Panc1 (cell line): Measurements from ENCODE around the gene KIF7. TPM values are rescaled to one million over a fixed set of nuclear protein-coding genes. Genes with fewer than 3 reads are reported as not detected.

ENCODE experiments used
- ATAC-seq: fragments of 200-7000 bp; cut with Tn5 transposase; 2 replicates; pipeline ENCODE4 v1.9.1; 2020; ENCODE audit warnings: mild to moderate bottlenecking, moderate library complexity
- BruUV-seq: library from RNA; stranded (reverse); fragments of 400-500 nt; replicated peaks from 2 replicates; lab custom pipeline; 2021; lab: Mats Ljungman, UMichigan
- CTCF ChIA-PET: fragments of 300-600 bp; sonication (Branson Sonifier 250); formaldehyde crosslinking; loops from one replicate; lab custom pipeline; 2022; ENCODE audit warnings: antibody characterized with exemption; lab: Charles Lee
- POLR2A ChIA-PET: fragments of 300-600 bp; sonication (Branson Sonifier 250); formaldehyde crosslinking; loops from one replicate; lab custom pipeline; 2022; ENCODE audit warnings: antibody characterized with exemption; lab: Charles Lee
- DNase-seq: peaks from one replicate; pipeline ENCODE4 v3.0.0-alpha.2; 2010; ENCODE audit warnings: low read depth, low spot score
- H3K27ac ChIP-seq: 2 replicates; pipeline ENCODE4 v1.5.1; 2011; ENCODE audit warnings: mild to moderate bottlenecking, low read length, inconsistent platforms
- H3K27me3 ChIP-seq: fragments of 200-500 bp; sonication (Bioruptor generic); 2 replicates; pipeline ENCODE4 v1.6.0; 2014; ENCODE audit warnings: low read length, inconsistent platforms; ENCODE audit not compliant: control insufficient read depth, insufficient read depth
- H3K36me3 ChIP-seq: fragments of 200-500 bp; sonication (Bioruptor generic); 2 replicates; pipeline ENCODE4 v1.5.1; 2014; ENCODE audit warnings: inconsistent platforms, mild to moderate bottlenecking, low read length, moderate library complexity; ENCODE audit not compliant: control insufficient read depth, insufficient read depth
- H3K4me1 ChIP-seq: 2 replicates; pipeline ENCODE4 v1.5.1; 2011; ENCODE audit warnings: inconsistent platforms, mild to moderate bottlenecking, low read length, moderate library complexity; ENCODE audit not compliant: control insufficient read depth, insufficient read depth
- H3K4me3 ChIP-seq, 2 experiments: 2 replicates each; pipeline ENCODE4 v1.5.1; 2011 to 2012; ENCODE audit warnings: low read depth in 2 of 2, low read length in 2 of 2, mild to moderate bottlenecking in 2 of 2, inconsistent platforms in 1 of 2, moderate library complexity in 1 of 2
- H3K9me3 ChIP-seq: fragments of 200-500 bp; sonication (Bioruptor generic); 2 replicates; pipeline ENCODE4 v1.5.1; 2014; ENCODE audit warnings: low read depth, mild to moderate bottlenecking, inconsistent platforms, low read length, moderate library complexity; ENCODE audit not compliant: control insufficient read depth, insufficient read depth
- CTCF ChIP-seq: fragments of 450-650 bp; IDR thresholded peaks from 2 replicates; pipeline ENCODE4 v1.5.1; 2017; ENCODE audit warnings: mild to moderate bottlenecking
- POLR2AphosphoS5 ChIP-seq: IDR thresholded peaks from 2 replicates; pipeline ENCODE4 v1.6.1; 2012; ENCODE audit warnings: mild to moderate bottlenecking, low read depth, low read length, moderate library complexity
- REST ChIP-seq, 2 experiments: IDR thresholded peaks; 2 replicates each; pipeline ENCODE4 v1.6.1; 2011 to 2012; ENCODE audit warnings: low read depth in 2 of 2, control low read depth in 1 of 2, low read length in 1 of 2, mild to moderate bottlenecking in 1 of 2, moderate library complexity in 1 of 2; ENCODE audit not compliant: insufficient read depth in 1 of 2
- SIN3A ChIP-seq: IDR thresholded peaks from 2 replicates; pipeline ENCODE4 v1.6.1; 2012; ENCODE audit warnings: low read depth, mild to moderate bottlenecking, low read length, moderate library complexity, borderline replicate concordance; ENCODE audit not compliant: insufficient read depth
- TCF7L2 ChIP-seq: IDR thresholded peaks from 2 replicates; pipeline ENCODE4 v1.6.1; 2011; ENCODE audit warnings: mild to moderate bottlenecking, low read depth, low read length, inconsistent platforms
- in situ Hi-C: cut with HindIII; loops from 2 replicates; pipeline ENCODE4 v1.10.0; 2016; ENCODE audit warnings: low sequenced_read_pairs, low pct_unique_long_range_greater_than_20kb
- intact Hi-C: fragments of 100-400 bp; cut with micrococcal nuclease; formaldehyde crosslinking; loops from one replicate; pipeline ENCODE4 v1.10.0; 2022; ENCODE audit not compliant: unreplicated experiment
- total RNA-seq: library from RNA; stranded (reverse); gene quantifications from one replicate; pipeline ENCODE4 v1.2.1, GENCODE V29; 2021; ENCODE audit not compliant: unreplicated experiment

Gene KIF7
- total RNA-seq, 1 experiment from 2014 or later = 6.5 TPM

GRCh38 chr15:89633585-89633984, 21.7 kb downstream of the KIF7 start:
- H3K36me3 ChIP-seq = peaks cover 5% of the 10 kb centered on the region
- POLR2A ChIA-PET = no interaction called here
- TF ChIP-seq POLR2AphosphoS5 (no peak), TCF7L2 (no peak), CTCF (no peak), SIN3A (no peak), REST (IDR thresholded peaks at IDR 0.05; ENCODE audit: insufficient read depth in 1 of 2, low read depth in 2 of 2, low read length in 1 of 2) (no peak)
- H3K4me3 ChIP-seq = no peak overlapping the region
- H3K4me1 ChIP-seq = no peaks in the 10 kb centered on the region
- no peak overlapping the region for H3K27ac ChIP-seq
- in situ Hi-C loops (no loop called here), intact Hi-C loops (no loop called here)
- no peaks in the 10 kb centered on the region for H3K9me3 ChIP-seq
- no TSS peak for BruUV-seq
- H3K27me3 ChIP-seq = no peaks in the 10 kb centered on the region
- ATAC-seq (no peak), DNase-seq (no peak)
- CTCF ChIA-PET = no interaction called here

GRCh38 chr15:89632563-89633430, 22.5 kb downstream of the KIF7 start:
- H3K9me3 ChIP-seq = no peaks in the 10 kb centered on the region
- intact Hi-C loops = no loop called here
- DNase-seq (no peak), ATAC-seq (0 out of 2 replicates have a peak, but pooled peaks have one; percentile 16)
- in situ Hi-C loops = no loop called here
- no peak overlapping the region for H3K4me3 ChIP-seq
- no peak overlapping the region for H3K27ac ChIP-seq
- no peaks in the 10 kb centered on the region for H3K4me1 ChIP-seq
- ChIA-PET CTCF (no interaction called here), POLR2A (interaction anchor here (0.6 kb wide), 1 partner anchor 130 kb away, joined by 3 read pairs; no protein-coding TSS in a partner anchor)
- H3K36me3 ChIP-seq = peaks cover 5% of the 10 kb centered on the region
- TF ChIP-seq POLR2AphosphoS5 (no peak), CTCF (no peak), SIN3A (no peak), REST (IDR thresholded peaks at IDR 0.05; ENCODE audit: insufficient read depth in 1 of 2, low read depth in 2 of 2, low read length in 1 of 2) (no peak), TCF7L2 (no peak)
- no peaks in the 10 kb centered on the region for H3K27me3 ChIP-seq
- no TSS peak for BruUV-seq
